SK-N-SH (cell line): ENCODE measurements around the gene SRGAP3. TPM values are rescaled to one million over a fixed set of nuclear protein-coding genes. Genes with fewer than 3 reads are reported as not detected.

ENCODE experiments used
- CTCF ChIA-PET: fragments of 300-600, 350-600 bp; formaldehyde crosslinking; extraction: SDS; loops from one replicate; lab custom pipeline; 2021; lab: Yijun Ruan, JAX
- POLR2A ChIA-PET: fragments of 350-600 bp; sonication (Branson Sonifier 250); formaldehyde crosslinking; extraction: SDS; loops from one replicate; lab custom pipeline; 2020; ENCODE audit warnings: antibody characterized with exemption, inconsistent platforms; lab: Yijun Ruan, JAX
- DNase-seq: peaks from one replicate; pipeline ENCODE4 v3.0.0; 2012
- H2AFZ ChIP-seq: fragments of 200-600 bp; sonication (generic); 2 replicates; pipeline ENCODE4 v1.8.1; 2016; ENCODE audit warnings: antibody characterized with exemption, mild to moderate bottlenecking, low read depth
- H3F3A ChIP-seq: fragments of 200-600 bp; sonication (generic); replicated peaks from 2 replicates; pipeline ENCODE3; 2016; ENCODE audit warnings: antibody characterized with exemption, mild to moderate bottlenecking; ENCODE audit not compliant: insufficient read depth
- H3K27ac ChIP-seq, 2 experiments: fragments of 200-500 bp in 1 of 2; fragments of 200-600 bp in 1 of 2; sonication (Bioruptor generic) in 1 of 2; sonication (generic), shearing (Covaris generic) in 1 of 2; 2 replicates each; pipeline versions ENCODE4 v1.5.1 to v1.6.1; 2014 to 2016; ENCODE audit warnings: low read depth in 2 of 2, inconsistent platforms in 1 of 2, low read length in 1 of 2, mild to moderate bottlenecking in 1 of 2, mixed read lengths in 1 of 2
- H3K27me3 ChIP-seq: fragments of 200-600 bp; sonication (generic), shearing (Covaris generic); 2 replicates; pipeline ENCODE4 v1.6.1; 2016; ENCODE audit warnings: mixed run types; ENCODE audit not compliant: insufficient read depth
- H3K36me3 ChIP-seq, 2 experiments: fragments of 200-500 bp in 1 of 2; fragments of 200-600 bp in 1 of 2; sonication (Bioruptor generic) in 1 of 2; sonication (generic) in 1 of 2; replicated peaks in 1 of 2; 2 replicates each; pipeline versions ENCODE3 to v1.5.1; 2014 to 2016; ENCODE audit warnings: low read length in 1 of 2, mild to moderate bottlenecking in 1 of 2; ENCODE audit not compliant: insufficient read depth in 2 of 2, control insufficient read depth in 1 of 2
- H3K4me1 ChIP-seq, 2 experiments: fragments of 200-500 bp in 1 of 2; fragments of 200-600 bp in 1 of 2; sonication (Bioruptor generic) in 1 of 2; sonication (generic), shearing (Covaris generic) in 1 of 2; 2 replicates each; pipeline versions ENCODE4 v1.5.1 to v1.6.1; 2014 to 2016; ENCODE audit warnings: low read depth in 1 of 2, low read length in 1 of 2, mixed run types in 1 of 2; ENCODE audit not compliant: insufficient read depth in 2 of 2, control insufficient read depth in 1 of 2
- H3K4me2 ChIP-seq: fragments of 200-600 bp; sonication (generic), shearing (Covaris generic); 2 replicates; pipeline ENCODE4 v1.6.1; 2017; ENCODE audit warnings: mixed run types
- H3K4me3 ChIP-seq, 2 experiments: fragments of 200-500 bp in 1 of 2; fragments of 200-600 bp in 1 of 2; sonication (Bioruptor generic) in 1 of 2; sonication (generic), shearing (Covaris generic) in 1 of 2; 2 replicates each; pipeline versions ENCODE4 v1.5.1 to v1.8.1; 2014 to 2016; ENCODE audit warnings: low read depth in 2 of 2, inconsistent platforms in 1 of 2, low read length in 1 of 2, mild to moderate bottlenecking in 1 of 2, mixed read lengths in 1 of 2, moderate library complexity in 1 of 2
- H3K79me2 ChIP-seq: fragments of 200-600 bp; sonication (generic); 2 replicates; pipeline ENCODE4 v1.8.1; 2017; ENCODE audit warnings: mild to moderate bottlenecking; ENCODE audit not compliant: insufficient read depth
- H3K9ac ChIP-seq: fragments of 200-600 bp; sonication (generic); 2 replicates; pipeline ENCODE4 v1.6.1; 2017; ENCODE audit warnings: mixed run types
- H3K9me2 ChIP-seq: fragments of 200-600 bp; sonication (generic); 2 replicates; pipeline ENCODE4 v1.6.1; 2017; ENCODE audit warnings: mixed run types
- H3K9me3 ChIP-seq: fragments of 200-600 bp; sonication (generic); 2 replicates; pipeline ENCODE4 v1.6.1; 2017; ENCODE audit warnings: mixed run types, mild to moderate bottlenecking, moderate library complexity
- H4K20me1 ChIP-seq: fragments of 200-600 bp; sonication (generic); 2 replicates; pipeline ENCODE4 v1.6.1; 2017; ENCODE audit warnings: mild to moderate bottlenecking, mixed run types; ENCODE audit not compliant: insufficient read depth
- CTCF ChIP-seq: fragments of 200-600 bp; sonication (generic); IDR thresholded peaks from 2 replicates; pipeline ENCODE4 v1.6.1; 2017; ENCODE audit warnings: antibody characterized with exemption, mild to moderate bottlenecking, moderate library complexity
- ELF1 ChIP-seq: IDR thresholded peaks from 2 replicates; pipeline ENCODE4 v1.4.0; 2012
- FOSL2 ChIP-seq: IDR thresholded peaks from 2 replicates; pipeline ENCODE4 v1.4.0; 2012; ENCODE audit warnings: low read depth, mild to moderate bottlenecking, moderate library complexity, borderline replicate concordance
- FOXJ3 ChIP-seq: sonication (generic); formaldehyde crosslinking; IDR thresholded peaks from 2 replicates; pipeline ENCODE4 v1.5.1; 2020; ENCODE audit warnings: mild to moderate bottlenecking, missing genetic modification reagents
- GATA2 ChIP-seq: sonication (generic); formaldehyde crosslinking; IDR thresholded peaks from 2 replicates; pipeline ENCODE4 v1.5.0; 2020; ENCODE audit warnings: mild to moderate bottlenecking, missing genetic modification reagents
- JUND ChIP-seq: IDR thresholded peaks from 2 replicates; pipeline ENCODE4 v1.4.0; 2012
- MAX ChIP-seq: IDR thresholded peaks from 2 replicates; pipeline ENCODE4 v1.4.0; 2012; ENCODE audit warnings: low read depth
- NFIC ChIP-seq: IDR thresholded peaks from 2 replicates; pipeline ENCODE4 v1.4.0; 2012; ENCODE audit warnings: borderline replicate concordance
- POLR2AphosphoS5 ChIP-seq: IDR thresholded peaks from 2 replicates; pipeline ENCODE4 v1.6.1; 2012; ENCODE audit warnings: low read depth, low read length
- RAD21 ChIP-seq: IDR thresholded peaks from 2 replicates; pipeline ENCODE4 v1.6.1; 2012; ENCODE audit warnings: mild to moderate bottlenecking, low read length
- SIN3A ChIP-seq: IDR thresholded peaks from 2 replicates; pipeline ENCODE4 v1.6.1; 2012; ENCODE audit warnings: low read depth, mild to moderate bottlenecking, low read length, moderate library complexity, borderline replicate concordance
- TEAD4 ChIP-seq: IDR thresholded peaks from 2 replicates; pipeline ENCODE4 v1.4.0; 2012; ENCODE audit warnings: mild to moderate bottlenecking, borderline replicate concordance; ENCODE audit not compliant: insufficient read depth
- USF1 ChIP-seq: IDR thresholded peaks from 2 replicates; pipeline ENCODE4 v1.4.0; 2012; ENCODE audit warnings: low read depth, borderline replicate concordance
- polyA plus RNA-seq, 3 experiments: library from polyadenylated mRNA; depleted of rRNA; stranded (reverse); fragments of >200 nt; gene quantifications; 2 replicates each; pipeline ENCODE4 v1.2.3, GENCODE V29; 2012

The SRGAP3 gene
- polyA plus RNA-seq, 1 of the 3 experiments (the other 2 are of a cell fraction): 2.8 TPM

GRCh38 chr3:8953313-8953712 lies 296.1 kb downstream of the SRGAP3 start:
- no peak for DNase-seq
- no peak for TF ChIP-seq POLR2AphosphoS5
- no peak for TF ChIP-seq RAD21
- TF ChIP-seq CTCF: no peak
- no peak for TF ChIP-seq SIN3A
- no peak for TF ChIP-seq ELF1
- TF ChIP-seq NFIC: no peak
- no peak for TF ChIP-seq MAX
- no peak for TF ChIP-seq FOSL2
- no peak for TF ChIP-seq GATA2 (CRISPR knock-in tag)
- no peak for TF ChIP-seq FOXJ3 (CRISPR knock-in tag)
- no peak overlapping the region for H2AFZ ChIP-seq
- H3K4me2 ChIP-seq: no peak overlapping the region
- ChIA-PET POLR2A (no interaction called here), CTCF (interaction anchor here (1.0 to 1.3 kb wide), 2 partner anchors 184 to 349 kb away, joined by 3 to 5 read pairs; partner anchors contain the start of gene OXTR)
- no peak overlapping the region for H3K4me3 ChIP-seq
- no peaks in the 10 kb centered on the region for H3F3A ChIP-seq
- no peaks in the 10 kb centered on the region for H3K9me3 ChIP-seq
- peaks cover 93% of the 10 kb centered on the region for H3K79me2 ChIP-seq
- no peaks in the 10 kb centered on the region for H3K9me2 ChIP-seq
- H3K27me3 ChIP-seq: no peaks in the 10 kb centered on the region
- peaks cover 17 to 24% of the 10 kb centered on the region in 2 experiments for H3K36me3 ChIP-seq
- H4K20me1 ChIP-seq: no peaks in the 10 kb centered on the region; the same call in 1 of the 2 replicates
- no peak overlapping the region for H3K27ac ChIP-seq
- peaks cover 8 to 11% of the 10 kb centered on the region in 2 experiments; a peak in 3 of 4 replicates for H3K4me1 ChIP-seq
- no peak overlapping the region for H3K9ac ChIP-seq

- ChIA-PET CTCF (no interaction called here), POLR2A (no interaction called here)
- no peaks in the 10 kb centered on the region for H3K27me3 ChIP-seq
- DNase-seq: no peak
- H3K4me2 ChIP-seq: 0 out of 2 replicates have a peak overlapping the region, but pooled peaks have one; percentile 10
- H3F3A ChIP-seq: no peaks in the 10 kb centered on the region
- H2AFZ ChIP-seq: no peak overlapping the region
- no peaks in the 10 kb centered on the region for H3K9me2 ChIP-seq
- H3K9ac ChIP-seq: no peak overlapping the region
- peaks cover 6 to 16% of the 10 kb centered on the region in 2 experiments for H3K36me3 ChIP-seq
- no peak overlapping the region for H3K27ac ChIP-seq
- H4K20me1 ChIP-seq: no peaks in the 10 kb centered on the region; the same call in 1 of the 2 replicates
- no peak overlapping the region for H3K4me3 ChIP-seq
- H3K79me2 ChIP-seq: peaks cover 90% of the 10 kb centered on the region
- H3K4me1 ChIP-seq: peaks cover 9 to 11% of the 10 kb centered on the region in 2 experiments; a peak in 3 of 4 replicates
- no peaks in the 10 kb centered on the region for H3K9me3 ChIP-seq
- TF ChIP-seq FOSL2 (0 out of 2 replicates have a peak, but pooled peaks have one; percentile 16), TEAD4 (no peak), JUND (no peak), USF1 (no peak)
- TF ChIP-seq, all 33 proteins: peak for 1
These were observed 297.3 kb downstream of the SRGAP3 start for GRCh38 chr3:8952130-8952529.
